K562 (cell line): ENCODE measurements around the gene P2RY6. TPM values are rescaled to one million over a fixed set of nuclear protein-coding genes. Genes with fewer than 3 reads are reported as not detected.

ENCODE experiments used
- ATAC-seq: fragments of 200-7000 bp; cut with Tn5 transposase; 3 replicates; pipeline ENCODE4 v1.9.1; 2020; ENCODE audit warnings: moderate library complexity
- BruUV-seq: library from RNA; stranded (reverse); fragments of 400-500 nt; replicated peaks from 2 replicates; lab custom pipeline; 2021; lab: Mats Ljungman, UMichigan
- CTCF ChIA-PET: fragments of 300-600 bp; formaldehyde crosslinking; extraction: SDS; loops from one replicate; lab custom pipeline; 2021; ENCODE audit warnings: low intra/inter-chr PET ratio; lab: Yijun Ruan, JAX
- POLR2A ChIA-PET: fragments of 300-600, 350-650 bp; sonication (Branson Sonifier 250); formaldehyde crosslinking; extraction: SDS; loops from one replicate; lab custom pipeline; 2021; ENCODE audit warnings: antibody characterized with exemption, inconsistent platforms; lab: Yijun Ruan, JAX
- DNase-seq, 4 experiments: peaks; one replicate each; pipeline versions ENCODE4 v3.0.0 to v3.0.0-alpha.2; 2011 to 2018; ENCODE audit warnings: low spot score in 3 of 4, mixed read lengths in 3 of 4; ENCODE audit errors: extremely low read depth in 1 of 4
- FAIRE-seq: peaks from 2 replicates; lab custom pipeline; 2011; peaks lifted over from hg19 to GRCh38; lab: Jason Lieb, UNC
- H2AFZ ChIP-seq: 2 replicates; pipeline ENCODE4 v1.6.0; 2011; ENCODE audit warnings: low read depth, low read length, control low read depth, inconsistent platforms
- H3K27ac ChIP-seq: fragments of 200-600 bp; 3 replicates; pipeline ENCODE4 v1.8.0; 2011; ENCODE audit warnings: low read depth, mild to moderate bottlenecking, control low read depth, inconsistent platforms, low read length, moderate library complexity, mixed read lengths; ENCODE audit errors: extremely low read depth
- H3K27me3 ChIP-seq, 2 experiments: fragments of 300-600 bp in 1 of 2; 2 replicates in 1 of 2; 3 replicates in 1 of 2; pipeline versions ENCODE4 v1.6.0 to v1.8.0; 2011; ENCODE audit warnings: inconsistent platforms in 2 of 2, low read length in 2 of 2, mild to moderate bottlenecking in 1 of 2, mixed read lengths in 1 of 2, moderate library complexity in 1 of 2; ENCODE audit not compliant: control insufficient read depth in 2 of 2, insufficient read depth in 2 of 2
- H3K36me3 ChIP-seq: fragments of 300-600 bp; 3 replicates; pipeline ENCODE4 v1.8.0; 2011; ENCODE audit warnings: mild to moderate bottlenecking, low read length, inconsistent platforms; ENCODE audit not compliant: control insufficient read depth, insufficient read depth
- H3K4me1 ChIP-seq, 2 experiments: fragments of 200-600 bp in 1 of 2; replicated peaks in 1 of 2; 2 replicates in 1 of 2; 3 replicates in 1 of 2; pipeline versions ENCODE4 v1.5.1 to v1.8.0; 2011; ENCODE audit warnings: inconsistent platforms in 2 of 2, low read length in 2 of 2, mild to moderate bottlenecking in 1 of 2, mixed read lengths in 1 of 2, moderate library complexity in 1 of 2; ENCODE audit not compliant: control insufficient read depth in 2 of 2, insufficient read depth in 2 of 2
- H3K4me2 ChIP-seq: 2 replicates; pipeline ENCODE4 v1.6.1; 2011; ENCODE audit warnings: low read length, control low read depth, inconsistent platforms, mixed read lengths; ENCODE audit not compliant: insufficient read depth
- H3K4me3 ChIP-seq: fragments of 200-600 bp; sonication (generic), shearing (Covaris generic); 2 replicates; pipeline ENCODE4 v1.5.1; 2016; ENCODE audit warnings: control low read depth, inconsistent platforms
- H3K79me2 ChIP-seq: fragments of 200-600 bp; 3 replicates; pipeline ENCODE4 v1.8.0; 2011; ENCODE audit warnings: low read length, inconsistent platforms; ENCODE audit not compliant: control insufficient read depth, insufficient read depth
- H3K9ac ChIP-seq, 2 experiments: 2 replicates each; pipeline versions ENCODE4 v1.6.0 to v1.6.1; 2011; ENCODE audit warnings: low read depth in 2 of 2, low read length in 2 of 2, control low read depth in 1 of 2, inconsistent platforms in 1 of 2, mild to moderate bottlenecking in 1 of 2, mixed read lengths in 1 of 2; ENCODE audit not compliant: insufficient read depth in 1 of 2
- H3K9me1 ChIP-seq: one replicate; pipeline ENCODE4 v1.6.0; 2011; ENCODE audit warnings: inconsistent platforms, mild to moderate bottlenecking, low read length, moderate library complexity; ENCODE audit not compliant: control insufficient read depth, insufficient read depth
- H3K9me3 ChIP-seq: replicated peaks from 2 replicates; pipeline ENCODE4 v1.5.1; 2011; ENCODE audit warnings: low read depth, low read length, inconsistent platforms; ENCODE audit not compliant: control insufficient read depth, insufficient read depth
- H4K20me1 ChIP-seq: replicated peaks from 2 replicates; pipeline ENCODE4 v1.6.1; 2011; ENCODE audit warnings: low read length, inconsistent platforms, mixed read lengths; ENCODE audit not compliant: control insufficient read depth, insufficient read depth
- ELF2 ChIP-seq: fragments of 250-450 bp; sonication (Bioruptor Pico); IDR thresholded peaks from 2 replicates; pipeline ENCODE4 v1.5.0; 2021; ENCODE audit warnings: mild to moderate bottlenecking
- HMGN3 ChIP-seq: IDR thresholded peaks from 2 replicates; pipeline ENCODE4 v1.6.1; 2011; ENCODE audit warnings: borderline replicate concordance, low read depth, mild to moderate bottlenecking, mixed read lengths, low read length; ENCODE audit not compliant: insufficient read length; ENCODE audit errors: extremely low read depth
- KLF6 ChIP-seq: fragments of 250-450 bp; sonication (Bioruptor Pico); IDR thresholded peaks from 2 replicates; pipeline ENCODE4 v1.4.0; 2020; ENCODE audit warnings: mild to moderate bottlenecking, moderate library complexity, borderline replicate concordance
- MAFK ChIP-seq: IDR thresholded peaks from 2 replicates; pipeline ENCODE4 v1.6.1; 2011; ENCODE audit warnings: low read length, improper control_type of control experiment
- NCOA4 ChIP-seq: fragments of 450-650 bp; IDR thresholded peaks from 2 replicates; pipeline ENCODE4 v1.6.1; 2018; ENCODE audit warnings: mild to moderate bottlenecking; ENCODE audit not compliant: partially characterized antibody
- RBM15 ChIP-seq: fragments of 200-400 bp; formaldehyde crosslinking; IDR thresholded peaks from 2 replicates; pipeline ENCODE4 v1.6.1; 2018; ENCODE audit warnings: mild to moderate bottlenecking, low read length, moderate library complexity; ENCODE audit not compliant: insufficient read depth
- STAT5B ChIP-seq: fragments of 250-450 bp; sonication (Bioruptor Pico); IDR thresholded peaks from 2 replicates; pipeline ENCODE4 v1.8.0; 2021; ENCODE audit warnings: mild to moderate bottlenecking, inconsistent platforms
- ZNF507 ChIP-seq: conservative IDR thresholded peaks from 2 replicates; pipeline ENCODE4 v1.6.1; 2017; ENCODE audit warnings: missing genetic modification characterization, missing compliant biosample characterization
- ZNF76 ChIP-seq: fragments of 250-450 bp; sonication (Bioruptor Pico); IDR thresholded peaks from 2 replicates; pipeline ENCODE4 v1.4.0; 2020; ENCODE audit warnings: mild to moderate bottlenecking, moderate library complexity, borderline replicate concordance
- WGBS: fragments of 100-300 bp; shearing (Covaris generic); methylation state at CpG from one replicate; pipeline ENCODE4 v1.1.6; 2016; ENCODE audit warnings: low coverage, mixed read lengths; ENCODE audit not compliant: insufficient coverage; ENCODE audit errors: missing lambda C conversion rate; 5-methylcytosine and 5-hydroxymethylcytosine counted together
- in situ Hi-C: fragments of 300-500 bp; cut with MboI; formaldehyde crosslinking; loops from 4 replicates; pipeline ENCODE4 v1.15.0; 2018; ENCODE audit warnings: inconsistent platforms, mixed read lengths
- intact Hi-C: fragments of 100-400 bp; cut with micrococcal nuclease; formaldehyde crosslinking; loops from 2 replicates; pipeline ENCODE4 v1.14.2; 2022
- polyA plus RNA-seq, 8 experiments: library from polyadenylated mRNA; depleted of rRNA in 4 of 8; stranded (reverse) in 5 of 8; unstranded in 3 of 8; fragments of >200 nt; fragmentation: Nextera tagmentation in 2 of 8; fragmentation: Illumina TruSeq in 1 of 8; extraction: Ambion mirVana in 2 of 8; extraction: Trizol in 1 of 8; gene quantifications; 2 replicates each; pipeline versions ENCODE4 v1.2.1 to v1.2.3, GENCODE V29; 2011 to 2014; ENCODE audit warnings: inconsistent platforms in 1 of 8, missing spikeins in 1 of 8
- total RNA-seq, 7 experiments: library from RNA; depleted of rRNA in 6 of 7; stranded (reverse); fragments of >200 nt in 6 of 7; fragmentation: Illumina TruSeq in 2 of 7; extraction: Trizol in 2 of 7; gene quantifications; 2 replicates each; pipeline versions ENCODE4 v1.2.1 to v1.2.3, GENCODE V29; 2011 to 2021; ENCODE audit warnings: low replicate concordance in 1 of 7

The P2RY6 gene
- total and polyA plus RNA-seq, 9 of the 15 experiments (the other 6 are each of a cell fraction or from before 2014, with no cell fraction given), result not detected

DNA sequence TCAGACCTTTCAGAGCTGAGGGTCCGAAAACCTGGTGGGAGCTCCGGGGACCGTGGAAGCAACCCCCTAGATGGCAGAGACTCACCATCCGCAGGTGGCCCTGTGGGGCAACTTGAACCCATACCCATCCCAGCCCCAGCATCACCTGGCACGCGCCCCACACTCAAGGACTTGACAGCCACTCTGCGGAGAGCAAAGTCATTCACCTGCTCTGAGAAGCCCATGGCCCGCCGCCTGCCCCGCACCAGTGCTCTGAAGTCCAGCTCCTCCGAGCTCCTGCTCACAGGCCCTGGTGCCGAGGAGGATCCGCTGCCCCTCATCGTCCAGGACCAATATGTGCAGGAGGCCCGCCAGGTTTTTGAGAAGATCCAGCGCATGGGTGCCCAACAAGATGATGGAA lies 37.9 kb downstream of the P2RY6 start:
- ChIA-PET POLR2A (interaction anchor here (0.7 kb wide), 1 partner anchor 140 kb away, joined by 5 read pairs; no protein-coding TSS in a partner anchor), CTCF (no interaction called here)
- ATAC-seq, result no peak
- Histone ChIP-seq H3K4me3 (no peak overlapping the region), H4K20me1 (peaks cover 6% of the 10 kb centered on the region; the same call in 1 of the 2 replicates), H3K79me2 (no peaks in the 10 kb centered on the region), H3K4me1 (peaks cover 3 to 22% of the 10 kb centered on the region in 2 experiments; a peak in 4 of 5 replicates), H2AFZ (no peak overlapping the region), H3K9ac (no peak overlapping the region), H3K27ac (no peak overlapping the region), H3K36me3 (no peaks in the 10 kb centered on the region), H3K4me2 (no peak overlapping the region), H3K27me3 (peaks cover 6 to 39% of the 10 kb centered on the region in 2 experiments; a peak in 3 of 5 replicates), H3K9me3 (no peaks in the 10 kb centered on the region), H3K9me1 (no peaks in the 10 kb centered on the region)
- BruUV-seq, result no TSS peak
- no peak for TF ChIP-seq STAT5B (CRISPR knock-in tag)
- no peak for TF ChIP-seq NCOA4
- TF ChIP-seq ZNF76, result no peak
- TF ChIP-seq KLF6 (CRISPR knock-in tag), result no peak
- TF ChIP-seq RBM15, result no peak
- no peak for TF ChIP-seq HMGN3
- TF ChIP-seq ZNF507 (tag), result no peak
- TF ChIP-seq MAFK, result no peak
- TF ChIP-seq ELF2, result no peak
- no peak for DNase-seq
- WGBS, result 61% methylated on average over 9 of the region's 16 CpGs
- intact Hi-C loops, result no loop called here
- no peak for FAIRE-seq
- in situ Hi-C loops, result no loop called here
